Measurements from ENCODE around the gene S100A11. TPM values are rescaled to one million over a fixed set of nuclear protein-coding genes. Genes with fewer than 3 reads are reported as not detected.

S100A11 gene
- total RNA-seq, 2 donors from 2014 or later, result 406 to 484 TPM

- intact Hi-C loops (cut with DNase I), result no loop called here
- DNase-seq (ENCODE audit: low spot score), result no peak
These were observed 46.0 kb downstream of the S100A11 start for GRCh38 chr1:151990856-151991198.

GRCh38 chr1:151990058-151990855 is 46.5 kb downstream of the S100A11 start:
- intact Hi-C loops (cut with DNase I), result no loop called here

GRCh38 chr1:151989211-151989862 is 47.5 kb downstream of the S100A11 start:
- intact Hi-C loops (cut with DNase I), result no loop called here
- DNase-seq (ENCODE audit: low spot score), result peak; percentile 93

More at GRCh38 chr1:151990058-151990855, 46.5 kb downstream of the S100A11 start:
- no peak for DNase-seq (ENCODE audit: low spot score)

GRCh38 chr1:151988405-151988923 is 48.3 kb downstream of the S100A11 start:
- intact Hi-C loops (cut with DNase I), result no loop called here
- no peak for DNase-seq (ENCODE audit: low spot score)

- intact Hi-C loops (cut with DNase I), result no loop called here
These were observed 50.2 kb downstream of the S100A11 start for GRCh38 chr1:151986501-151987190.

GRCh38 chr1:151985768-151986167 is 51.0 kb downstream of the S100A11 start:
- DNase-seq (ENCODE audit: low spot score), result no peak

More at GRCh38 chr1:151986501-151987190, 50.2 kb downstream of the S100A11 start:
- DNase-seq (ENCODE audit: low spot score), result no peak

GRCh38 chr1:151985270-151985669 is 51.5 kb downstream of the S100A11 start:
- intact Hi-C loops (cut with DNase I), result no loop called here
- DNase-seq (ENCODE audit: low spot score), result no peak

More at GRCh38 chr1:151985768-151986167, 51.0 kb downstream of the S100A11 start:
- intact Hi-C loops (cut with DNase I), result no loop called here

- intact Hi-C loops (cut with DNase I), result no loop called here
- DNase-seq (ENCODE audit: low spot score), result no peak
These were observed 52.4 kb downstream of the S100A11 start for GRCh38 chr1:151984313-151984956.

Other genes with a start within 250 kb of the S100A11 start
- 1 to 10 TPM; 4.7 to 5.1 TPM for gene TDRKH, start 246.5 kb downstream of the S100A11 start, total RNA-seq
- gene LINGO4, start 231.6 kb downstream of the S100A11 start, total RNA-seq, result not detected
- not detected for gene RORC, start 205.2 kb downstream of the S100A11 start, total RNA-seq
- gene C2CD4D, start 197.2 kb downstream of the S100A11 start, total RNA-seq, result not detected
- gene THEM5, start 183.3 kb downstream of the S100A11 start, total RNA-seq, result not detected
- 1 to 10 TPM; 9.4 to 9.8 TPM for gene THEM4, start 127.5 kb downstream of the S100A11 start, total RNA-seq
- gene S100A10, start 43.1 kb downstream of the S100A11 start, total RNA-seq, result 100 to 1,000 TPM; 244 to 281 TPM
- gene TCHHL1, start 52.1 kb upstream of the S100A11 start, total RNA-seq, result not detected
- gene TCHH, start 78.4 kb upstream of the S100A11 start, total RNA-seq, result under 1 TPM; 0.14 to 0.23 TPM
- gene RPTN, start 122.2 kb upstream of the S100A11 start, total RNA-seq, result not detected
- under 1 TPM in 1 of 2 donors, not detected in 1; 0.05 TPM for gene HRNR, start 187.2 kb upstream of the S100A11 start, total RNA-seq

All from posterior vena cava (tissue), 2 donors.